Effector memory CD8-positive, alpha-beta T cell (primary cell): ENCODE measurements around the gene PPFIBP1.

Experiments
- ATAC-seq: fragments of 150-1000 bp; cut with Tn5 transposase; replicated peaks from 2 replicates; pipeline ENCODE4 v1.10.0; 2021; ENCODE audit warnings: mild to moderate bottlenecking, moderate library complexity
- DNase-seq, 3 experiments: peaks; one replicate each; pipeline ENCODE4 v3.0.0; 2021
- H3K27ac Mint-ChIP-seq, 2 donors: one replicate each; pipeline ENCODE4 v1.8.0; 2022; ENCODE audit warnings: mild to moderate bottlenecking in 2 of 2, mixed read lengths in 2 of 2, moderate library complexity in 2 of 2
- H3K27me3 Mint-ChIP-seq, 2 donors: one replicate each; pipeline ENCODE4 v1.8.0; 2022; ENCODE audit warnings: mixed read lengths in 2 of 2
- H3K36me3 Mint-ChIP-seq: one replicate; pipeline ENCODE4 v1.8.0; 2022; ENCODE audit warnings: mild to moderate bottlenecking, moderate library complexity, mixed read lengths; ENCODE audit not compliant: insufficient read depth
- H3K4me1 Mint-ChIP-seq, 2 donors: one replicate each; pipeline ENCODE4 v1.8.0; 2022; ENCODE audit warnings: low read depth in 2 of 2, mixed read lengths in 2 of 2
- H3K4me3 Mint-ChIP-seq, 2 donors: one replicate each; pipeline ENCODE4 v1.8.0; 2022; ENCODE audit warnings: mild to moderate bottlenecking in 2 of 2, mixed read lengths in 2 of 2, moderate library complexity in 2 of 2
- H3K9me3 Mint-ChIP-seq, 2 donors: one replicate each; pipeline ENCODE4 v1.8.0; 2022; ENCODE audit warnings: mixed read lengths in 2 of 2

Gene PPFIBP1

DNA sequence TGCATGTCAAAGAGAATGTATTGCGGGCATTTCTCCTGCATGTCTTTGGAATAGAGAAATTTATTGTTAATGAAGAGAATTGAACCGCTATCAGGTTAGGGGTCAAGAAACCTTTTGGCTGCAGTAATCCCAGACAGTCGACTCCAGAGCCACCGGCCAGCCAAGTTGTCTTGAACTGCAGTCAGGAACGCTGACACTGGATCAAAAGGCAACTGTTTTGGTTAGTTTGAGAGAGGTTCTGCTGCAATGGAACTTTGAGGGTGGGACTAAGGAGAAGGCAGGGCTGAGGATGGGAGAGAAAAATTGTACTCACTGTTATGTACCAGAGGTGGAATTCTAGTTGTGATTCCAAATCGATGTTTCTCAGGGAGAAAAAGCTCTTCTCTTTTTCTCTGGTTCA, 28.2 kb downstream of the PPFIBP1 start:
- Mint-ChIP-seq H3K9me3 (no peaks in the 10 kb centered on the region), H3K4me3 (no peak overlapping the region), H3K27ac (no peak overlapping the region), H3K27me3 (peaks cover 21 to 32% of the 10 kb centered on the region in 2 donors), H3K36me3 (no peaks in the 10 kb centered on the region), H3K4me1 (no peaks in the 10 kb centered on the region)
- no peak for ATAC-seq
- no peak for DNase-seq

DNA sequence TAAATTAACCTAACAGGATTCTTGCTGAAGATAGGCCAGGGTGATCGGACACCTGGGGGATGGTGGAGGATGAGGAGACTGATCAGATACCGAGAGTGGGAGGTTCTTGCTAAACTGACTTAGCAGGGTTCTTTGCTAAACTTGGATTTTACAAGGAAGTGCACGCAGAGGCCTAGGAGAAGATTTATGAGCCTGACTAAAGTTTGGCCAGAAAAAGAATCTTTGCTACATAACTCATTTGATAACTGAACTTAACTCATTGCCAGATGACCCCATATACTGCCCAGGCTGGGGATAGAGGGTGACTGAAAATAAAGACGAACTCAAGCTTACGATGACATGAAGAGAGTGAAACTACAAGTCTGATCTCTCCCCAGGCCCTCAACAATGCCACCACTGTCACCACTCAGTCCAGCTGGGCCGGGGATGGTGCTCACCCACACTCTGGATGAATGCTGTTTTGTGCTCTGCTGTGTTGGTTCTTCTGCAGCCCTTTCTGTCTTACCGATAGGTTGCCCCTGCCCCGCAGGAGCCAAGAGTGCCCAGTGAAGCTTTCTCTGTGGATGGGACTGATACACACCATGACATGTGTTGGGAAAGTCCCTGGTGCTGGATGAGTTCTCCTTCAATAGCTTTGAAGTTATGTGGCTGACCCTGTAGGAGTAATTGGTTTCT, 29.0 kb downstream of the PPFIBP1 start:
- Mint-ChIP-seq H3K9me3 (no peaks in the 10 kb centered on the region), H3K27me3 (peaks cover 19 to 28% of the 10 kb centered on the region in 2 donors), H3K4me3 (no peak overlapping the region), H3K27ac (no peak overlapping the region), H3K36me3 (no peaks in the 10 kb centered on the region), H3K4me1 (no peaks in the 10 kb centered on the region)
- ATAC-seq = no peak
- DNase-seq = no peak

DNA sequence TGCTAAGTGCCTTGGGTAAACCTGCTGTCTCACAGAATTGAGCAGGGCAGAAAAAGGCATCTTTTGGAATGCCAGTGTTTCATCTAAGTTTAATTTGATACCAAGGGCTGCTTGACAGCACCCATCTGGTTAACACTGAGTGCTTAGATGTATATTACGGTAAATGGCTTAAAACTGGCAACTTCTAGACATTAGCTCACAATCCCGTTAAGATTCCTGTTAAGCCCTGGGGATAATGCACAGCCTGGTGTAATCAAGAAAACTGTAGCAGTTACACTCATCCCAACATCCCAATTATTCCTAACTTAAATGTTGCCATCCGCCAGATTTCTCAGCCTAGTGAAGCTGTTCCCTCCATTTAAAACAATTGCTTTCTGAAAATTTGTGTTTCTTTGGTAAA, 29.9 kb downstream of the PPFIBP1 start:
- no peaks in the 10 kb centered on the region for H3K9me3 Mint-ChIP-seq
- H3K27ac Mint-ChIP-seq = no peak overlapping the region
- ATAC-seq = no peak
- no peak overlapping the region for H3K4me3 Mint-ChIP-seq
- H3K4me1 Mint-ChIP-seq = no peaks in the 10 kb centered on the region
- H3K36me3 Mint-ChIP-seq = no peaks in the 10 kb centered on the region
- no peak for DNase-seq
- H3K27me3 Mint-ChIP-seq = peaks cover 15 to 19% of the 10 kb centered on the region in 2 donors

DNA sequence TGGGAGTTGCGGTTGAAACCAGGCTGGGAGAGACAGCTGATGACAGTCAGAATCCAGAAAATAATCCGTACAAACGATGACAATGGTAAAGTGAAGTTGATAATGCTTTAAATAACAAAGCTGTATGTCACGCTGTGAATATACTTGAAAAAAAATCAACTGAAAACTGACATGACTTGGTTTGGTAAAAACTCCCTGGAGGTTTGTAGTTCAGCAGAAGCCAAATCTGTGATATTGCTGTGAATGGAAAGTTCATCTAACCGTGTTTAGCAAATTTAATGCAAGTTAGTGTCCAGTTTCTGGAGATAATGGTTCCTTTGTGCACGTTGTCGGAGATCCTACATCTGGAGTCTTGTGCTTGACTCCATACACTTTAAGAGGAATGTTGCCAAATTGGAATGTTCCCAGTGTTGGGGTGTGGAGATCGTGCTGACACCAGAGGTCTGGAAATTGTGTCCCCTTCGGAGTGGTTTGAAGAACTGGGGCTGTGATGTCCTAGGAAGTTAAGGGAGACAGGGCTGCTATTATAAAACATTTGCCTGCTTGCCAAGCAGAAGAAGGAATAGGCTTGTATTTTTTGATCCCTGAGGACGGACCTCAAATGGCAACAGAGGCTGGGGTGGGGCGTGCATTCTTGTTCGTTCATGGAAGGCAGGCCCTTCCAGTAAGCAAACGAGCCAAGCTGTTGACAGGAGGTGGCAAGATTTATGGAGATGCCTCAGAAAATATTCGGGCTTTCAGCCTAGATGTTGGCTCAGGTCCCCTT, 30.6 kb downstream of the PPFIBP1 start:
- peaks cover 9 to 12% of the 10 kb centered on the region in 2 donors for H3K27me3 Mint-ChIP-seq
- no peak overlapping the region for H3K4me3 Mint-ChIP-seq
- no peak for DNase-seq
- H3K4me1 Mint-ChIP-seq = no peaks in the 10 kb centered on the region
- ATAC-seq = no peak
- H3K36me3 Mint-ChIP-seq = no peaks in the 10 kb centered on the region
- no peak overlapping the region for H3K27ac Mint-ChIP-seq
- no peaks in the 10 kb centered on the region for H3K9me3 Mint-ChIP-seq

DNA sequence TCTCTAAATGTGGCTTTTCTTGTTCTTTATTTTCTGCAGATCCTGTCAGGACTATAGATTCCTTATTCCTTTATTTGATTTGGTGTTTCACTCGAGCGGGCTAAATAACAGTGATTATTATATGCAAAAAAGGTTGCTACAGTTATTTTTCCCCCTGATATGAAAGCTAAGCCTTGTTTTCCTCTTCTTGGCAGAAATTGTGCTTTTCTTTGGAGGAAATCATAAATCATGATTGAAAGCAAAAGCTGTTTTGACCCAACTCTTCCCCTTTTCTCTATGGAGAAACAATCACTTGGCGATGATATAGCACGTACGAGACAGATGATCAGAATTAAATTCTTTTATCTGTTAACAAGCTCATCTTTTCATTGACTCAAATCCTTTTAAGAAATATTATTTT, 31.4 kb downstream of the PPFIBP1 start:
- H3K27ac Mint-ChIP-seq = no peak overlapping the region
- no peaks in the 10 kb centered on the region for H3K4me1 Mint-ChIP-seq
- ATAC-seq (no peak), DNase-seq (no peak)
- peaks cover 3 to 9% of the 10 kb centered on the region in 2 donors for H3K27me3 Mint-ChIP-seq
- H3K36me3 Mint-ChIP-seq = no peaks in the 10 kb centered on the region
- H3K9me3 Mint-ChIP-seq = no peaks in the 10 kb centered on the region
- no peak overlapping the region for H3K4me3 Mint-ChIP-seq

DNA sequence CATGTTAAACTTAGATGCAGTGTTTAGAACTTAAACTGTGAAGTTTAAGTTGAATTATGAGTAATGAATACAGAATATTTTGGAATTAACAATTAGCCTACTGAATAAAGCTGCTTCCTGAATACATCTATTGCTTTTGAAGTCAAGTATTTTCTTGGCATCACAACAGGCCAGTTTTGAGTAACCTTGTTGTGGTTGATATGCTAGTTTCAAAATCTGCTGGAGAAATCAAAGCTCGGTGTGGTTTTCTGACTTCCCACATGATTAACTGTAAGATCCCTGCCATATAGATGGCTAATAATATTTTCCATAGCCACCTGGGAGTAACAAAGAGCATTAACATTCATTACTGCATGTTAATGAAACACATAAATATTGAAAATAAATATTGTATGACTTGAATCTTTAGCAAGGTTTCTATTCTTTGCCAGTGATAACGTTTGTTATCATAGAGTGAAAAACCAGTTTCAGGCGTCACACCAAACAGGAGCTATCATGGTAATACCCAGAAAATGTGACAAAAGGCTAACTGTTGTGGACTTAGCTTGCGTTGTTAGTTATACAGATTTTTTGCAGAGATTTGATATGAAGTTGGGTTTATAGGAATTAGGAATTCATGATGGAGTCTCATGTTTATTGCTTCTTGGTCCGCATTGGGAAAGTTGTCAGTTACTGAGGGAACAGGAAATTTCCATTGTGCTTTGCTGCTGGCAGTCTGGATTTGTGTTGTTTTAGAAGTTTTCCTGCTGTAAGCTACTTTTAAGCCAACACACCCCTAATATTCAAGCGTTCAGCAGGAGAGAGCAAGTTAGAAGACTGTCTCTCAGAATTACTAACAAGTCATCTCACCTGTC, 32.1 kb downstream of the PPFIBP1 start:
- Mint-ChIP-seq H3K9me3 (no peaks in the 10 kb centered on the region), H3K4me1 (no peaks in the 10 kb centered on the region), H3K4me3 (no peak overlapping the region), H3K27me3 (peaks cover 0 to 9% of the 10 kb centered on the region in 2 donors), H3K36me3 (no peaks in the 10 kb centered on the region), H3K27ac (no peak overlapping the region)
- ATAC-seq (no peak), DNase-seq (no peak)

DNA sequence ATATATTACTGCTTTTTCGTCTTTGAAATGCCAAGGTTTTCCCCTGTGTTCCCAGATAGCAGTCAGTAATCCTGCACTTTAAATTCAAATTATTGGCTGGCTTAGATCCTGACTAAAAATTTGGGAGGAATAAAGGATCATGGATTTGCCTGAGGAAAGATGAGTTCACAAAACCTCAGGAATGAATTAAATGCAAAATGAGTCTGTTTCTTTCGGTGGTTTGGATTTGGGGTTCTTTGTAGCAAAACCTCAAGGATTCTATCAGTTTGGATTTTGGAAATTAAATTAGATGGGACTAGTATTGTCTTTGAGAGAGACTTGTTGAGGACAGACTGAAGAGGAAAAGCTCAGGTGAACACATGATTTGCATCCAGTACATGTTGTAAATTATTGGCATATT, 36.1 kb downstream of the PPFIBP1 start:
- DNase-seq (no peak), ATAC-seq (no peak)
- Mint-ChIP-seq H3K4me1 (no peaks in the 10 kb centered on the region), H3K27ac (no peak overlapping the region), H3K27me3 (peaks cover 7 to 15% of the 10 kb centered on the region in 2 donors), H3K36me3 (no peaks in the 10 kb centered on the region), H3K4me3 (no peak overlapping the region), H3K9me3 (no peaks in the 10 kb centered on the region)

DNA sequence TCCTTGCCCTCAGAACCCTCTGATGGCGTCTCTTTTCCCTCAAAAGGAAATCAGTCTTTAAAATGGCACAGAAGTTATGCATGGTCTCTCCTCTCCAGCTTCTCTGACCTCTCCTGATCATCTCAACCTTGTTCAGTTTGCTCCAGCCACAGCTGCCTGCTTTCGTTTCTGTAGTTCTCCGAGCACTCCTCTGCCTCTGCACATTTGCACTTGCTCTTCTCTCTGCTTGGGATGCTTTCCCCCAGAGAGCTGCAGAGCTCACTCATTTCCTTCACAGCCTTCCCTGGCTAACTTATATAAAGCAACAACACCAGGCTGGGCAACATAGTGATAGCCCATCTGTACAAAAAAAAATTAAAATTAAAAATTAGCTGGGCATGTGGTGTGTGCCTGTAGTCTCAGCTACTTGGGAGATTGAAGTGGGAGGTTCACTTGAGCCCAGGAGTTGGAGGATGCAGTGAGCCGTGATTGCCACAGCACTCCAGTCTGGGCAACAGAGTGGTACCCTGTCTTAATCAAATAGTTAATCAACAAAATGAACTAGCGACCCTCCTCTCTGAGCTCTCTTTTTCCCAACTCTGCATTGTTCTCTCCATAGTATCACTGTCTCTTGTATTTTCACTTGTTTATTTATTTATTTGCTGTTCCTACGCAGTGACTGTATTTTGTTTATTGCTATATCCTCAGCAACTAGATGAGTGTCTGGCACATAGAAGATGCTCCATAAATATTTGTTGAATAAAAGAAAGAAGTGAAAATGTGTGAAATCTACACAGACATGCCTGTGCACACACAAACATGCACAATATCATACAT, 37.7 kb downstream of the PPFIBP1 start:
- DNase-seq (no peak), ATAC-seq (no peak)
- H3K36me3 Mint-ChIP-seq = no peaks in the 10 kb centered on the region
- H3K9me3 Mint-ChIP-seq = no peaks in the 10 kb centered on the region
- H3K27me3 Mint-ChIP-seq = peaks cover 20 to 22% of the 10 kb centered on the region in 2 donors
- H3K27ac Mint-ChIP-seq = no peak overlapping the region
- no peak overlapping the region for H3K4me3 Mint-ChIP-seq
- no peaks in the 10 kb centered on the region for H3K4me1 Mint-ChIP-seq

DNA sequence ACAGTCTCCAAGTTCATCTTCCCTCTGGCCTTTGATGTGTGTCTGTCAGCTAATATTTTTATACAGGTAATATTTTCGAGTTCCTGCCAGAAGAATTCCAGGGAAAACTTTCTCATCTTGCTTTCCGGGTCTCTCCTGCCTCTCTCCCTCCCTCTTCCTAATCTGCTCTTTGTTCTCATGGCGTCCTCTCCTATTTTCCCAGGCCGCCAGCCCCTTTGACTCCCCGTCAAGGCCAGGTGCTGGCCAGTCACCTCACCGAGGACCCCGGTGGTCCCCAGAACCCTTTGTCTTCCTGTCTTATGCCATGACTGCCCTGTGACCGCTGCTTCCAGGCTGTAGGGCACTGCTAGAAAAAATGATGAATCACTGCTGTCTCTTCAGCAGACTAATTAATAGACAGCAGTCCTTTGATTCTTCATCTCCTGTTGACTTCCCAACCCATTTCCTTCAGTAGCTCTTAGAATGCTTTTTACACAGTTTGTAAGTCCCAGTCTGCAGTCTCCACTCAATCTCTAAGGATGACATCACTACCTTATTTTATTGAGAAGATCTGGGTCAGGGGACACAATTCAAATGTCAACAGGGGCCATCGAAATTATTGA, 40.7 kb downstream of the PPFIBP1 start:
- Mint-ChIP-seq H3K27ac (no peak overlapping the region), H3K4me3 (no peak overlapping the region), H3K4me1 (no peaks in the 10 kb centered on the region), H3K9me3 (no peaks in the 10 kb centered on the region), H3K27me3 (peaks cover 31 to 40% of the 10 kb centered on the region in 2 donors), H3K36me3 (no peaks in the 10 kb centered on the region)
- ATAC-seq (no peak), DNase-seq (no peak)

DNA sequence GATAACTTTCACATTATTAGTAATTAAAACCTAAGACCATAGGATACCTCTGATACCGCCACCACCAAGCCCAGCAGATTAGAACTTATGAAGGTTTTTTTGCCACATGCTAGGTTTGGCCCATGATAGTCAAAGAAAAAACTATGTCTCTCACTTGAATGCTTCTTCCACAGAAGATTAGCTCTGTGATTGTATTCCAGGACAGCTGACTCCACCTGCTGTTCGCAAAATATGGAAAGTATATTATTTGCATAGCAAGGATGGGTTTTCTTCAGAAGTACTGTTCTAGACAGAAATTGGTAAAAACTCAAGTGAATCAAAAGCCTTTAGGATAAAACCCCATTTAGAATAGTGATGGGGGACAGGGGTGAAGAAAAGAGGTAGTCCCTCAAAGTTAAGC, 42.2 kb downstream of the PPFIBP1 start:
- peaks cover 32 to 40% of the 10 kb centered on the region in 2 donors for H3K27me3 Mint-ChIP-seq
- H3K27ac Mint-ChIP-seq = no peak overlapping the region

DNA sequence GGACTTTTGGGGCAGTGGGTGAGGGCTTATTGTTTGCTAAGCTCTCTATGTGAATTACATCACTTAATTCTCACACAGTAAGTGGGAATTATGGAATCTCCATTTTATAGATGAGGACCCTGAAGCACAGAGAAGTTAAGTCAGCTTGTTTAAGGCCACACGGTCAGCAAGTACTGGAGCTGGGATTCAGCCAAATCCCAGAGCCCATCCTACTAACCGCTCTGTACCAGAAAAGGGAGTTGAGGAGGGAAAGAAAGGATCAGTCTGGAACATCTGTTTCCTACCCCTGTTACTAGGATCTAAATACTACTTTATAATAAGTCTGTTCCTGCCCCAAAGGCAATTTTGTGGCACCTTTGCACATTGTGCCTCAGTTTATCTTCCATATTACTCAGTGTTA, 42.6 kb downstream of the PPFIBP1 start:
- Mint-ChIP-seq H3K4me1 (no peaks in the 10 kb centered on the region), H3K9me3 (no peaks in the 10 kb centered on the region), H3K4me3 (no peak overlapping the region), H3K27ac (no peak overlapping the region), H3K27me3 (peaks cover 27 to 40% of the 10 kb centered on the region in 2 donors), H3K36me3 (no peaks in the 10 kb centered on the region)
- DNase-seq (no peak), ATAC-seq (no peak)

More for the DNA sequence above, 42.2 kb downstream of the PPFIBP1 start:
- H3K36me3 Mint-ChIP-seq = no peaks in the 10 kb centered on the region
- H3K4me3 Mint-ChIP-seq = no peak overlapping the region
- ATAC-seq (no peak), DNase-seq (no peak)
- no peaks in the 10 kb centered on the region for H3K4me1 Mint-ChIP-seq
- no peaks in the 10 kb centered on the region for H3K9me3 Mint-ChIP-seq

DNA sequence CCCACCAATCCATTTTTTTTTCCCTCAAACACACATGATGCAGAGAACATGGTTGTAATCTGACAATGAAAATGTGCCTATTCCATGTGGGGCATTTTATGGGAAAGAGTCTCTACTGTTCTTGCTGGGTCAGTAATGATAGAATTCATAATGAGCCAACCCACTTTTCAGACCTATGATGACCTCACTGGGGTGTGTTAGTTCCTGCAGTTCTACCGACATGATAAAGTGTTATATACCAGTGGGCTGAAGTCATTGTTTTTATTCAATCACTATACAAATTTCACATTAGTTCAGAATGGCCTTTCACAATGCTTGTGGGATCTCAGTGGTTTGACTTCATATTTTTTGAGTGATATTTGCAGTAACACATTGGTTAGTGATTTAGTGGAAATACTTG, 47.5 kb downstream of the PPFIBP1 start:
- DNase-seq = no peak
- ATAC-seq = no peak
- Mint-ChIP-seq H3K4me3 (no peak overlapping the region), H3K27me3 (peaks cover 10 to 29% of the 10 kb centered on the region in 2 donors), H3K4me1 (no peaks in the 10 kb centered on the region), H3K36me3 (no peaks in the 10 kb centered on the region), H3K27ac (no peak overlapping the region), H3K9me3 (no peaks in the 10 kb centered on the region)
